Measurements from ENCODE around the gene ZNF324.

ZNF324 gene

DNA sequence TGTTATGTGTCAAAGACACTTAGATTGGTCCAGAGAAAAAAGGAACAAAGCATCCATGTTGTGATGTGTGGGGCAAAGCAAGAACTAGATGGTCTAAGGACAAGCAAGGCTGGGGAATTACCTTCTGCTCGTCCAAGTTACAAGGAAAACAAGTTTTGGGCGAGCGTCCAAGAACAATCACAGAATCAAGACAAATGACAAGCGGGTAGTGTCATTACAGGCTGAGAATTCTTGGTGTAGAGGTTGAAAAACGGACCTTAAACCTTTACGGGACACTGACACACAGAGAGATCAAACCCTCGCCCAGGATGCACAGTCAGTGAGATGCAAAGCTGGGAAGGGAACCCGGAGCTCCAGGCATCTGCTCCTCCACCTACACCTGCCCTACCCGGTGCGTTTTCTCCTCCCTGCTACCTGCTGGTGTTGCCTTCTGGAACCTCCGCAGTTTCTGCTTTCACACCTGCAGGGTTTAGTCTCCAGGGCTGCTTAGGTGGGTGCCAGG is 16.0 kb upstream of the ZNF324 start:
- TF ChIP-seq, protein P1, sequence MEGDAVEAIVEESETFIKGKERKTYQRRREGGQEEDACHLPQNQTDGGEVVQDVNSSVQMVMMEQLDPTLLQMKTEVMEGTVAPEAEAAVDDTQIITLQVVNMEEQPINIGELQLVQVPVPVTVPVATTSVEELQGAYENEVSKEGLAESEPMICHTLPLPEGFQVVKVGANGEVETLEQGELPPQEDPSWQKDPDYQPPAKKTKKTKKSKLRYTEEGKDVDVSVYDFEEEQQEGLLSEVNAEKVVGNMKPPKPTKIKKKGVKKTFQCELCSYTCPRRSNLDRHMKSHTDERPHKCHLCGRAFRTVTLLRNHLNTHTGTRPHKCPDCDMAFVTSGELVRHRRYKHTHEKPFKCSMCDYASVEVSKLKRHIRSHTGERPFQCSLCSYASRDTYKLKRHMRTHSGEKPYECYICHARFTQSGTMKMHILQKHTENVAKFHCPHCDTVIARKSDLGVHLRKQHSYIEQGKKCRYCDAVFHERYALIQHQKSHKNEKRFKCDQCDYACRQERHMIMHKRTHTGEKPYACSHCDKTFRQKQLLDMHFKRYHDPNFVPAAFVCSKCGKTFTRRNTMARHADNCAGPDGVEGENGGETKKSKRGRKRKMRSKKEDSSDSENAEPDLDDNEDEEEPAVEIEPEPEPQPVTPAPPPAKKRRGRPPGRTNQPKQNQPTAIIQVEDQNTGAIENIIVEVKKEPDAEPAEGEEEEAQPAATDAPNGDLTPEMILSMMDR (IDR thresholded peaks at IDR 0.05; ENCODE audit: insufficient read depth, low read depth, low read length, missing control alignments): no peak
- H3K4me3 ChIP-seq (ENCODE audit: low read length): peak overlapping the region; percentile 61
- DNase-seq (ENCODE audit: low read depth): peak; percentile 29

DNA sequence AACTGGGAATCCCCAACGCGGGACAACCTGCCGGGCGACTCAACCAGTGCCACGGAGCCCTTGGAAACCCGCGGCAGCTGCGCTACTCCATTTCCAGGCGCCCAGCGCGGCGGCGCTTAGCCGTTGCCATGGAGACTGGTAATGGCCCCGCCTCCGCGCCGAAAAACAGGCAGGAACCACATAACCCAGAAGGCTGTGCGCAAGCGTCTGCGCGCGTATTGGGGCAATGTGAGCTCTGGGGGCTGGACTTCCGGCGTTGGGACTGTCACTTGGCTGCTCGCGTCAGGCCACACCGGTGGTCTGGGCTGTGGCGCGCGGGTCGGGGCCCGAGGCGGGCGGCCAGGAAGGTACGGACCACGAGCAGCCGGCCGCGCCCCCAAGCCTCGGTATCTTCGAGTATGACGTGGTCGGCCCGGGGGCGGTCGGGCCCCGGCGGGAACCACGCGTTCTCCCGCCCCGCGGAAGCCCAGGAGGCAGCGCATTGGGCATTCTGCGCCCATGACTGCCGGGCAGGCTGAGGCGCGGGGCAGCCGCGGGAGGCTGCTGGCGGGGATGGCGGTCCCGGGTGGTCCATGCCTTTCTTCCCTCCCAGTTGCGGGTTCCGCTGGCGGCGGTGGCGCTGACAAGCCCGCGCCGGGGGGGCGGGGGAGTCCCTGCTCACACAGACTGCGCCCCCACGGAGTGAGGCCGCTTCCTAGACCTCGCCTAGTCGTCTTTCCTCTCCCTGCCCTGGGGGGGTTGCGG is 15.3 kb upstream of the ZNF324 start, which contains the start of gene ZNF324B:
TSS of gene ZNF324B (plus strand) at position 265 of the 744 bp plus-strand sequence. CDS start 2,080 bp downstream, outside the sequence.
- peak; percentile 96 for DNase-seq (ENCODE audit: low read depth)
- TF ChIP-seq, protein P1 (IDR thresholded peaks at IDR 0.05; ENCODE audit: insufficient read depth, low read depth, low read length, missing control alignments): no peak
- peak within 1 kb of the TSS; percentile 61 for H3K4me3 ChIP-seq (ENCODE audit: low read length)

DNA sequence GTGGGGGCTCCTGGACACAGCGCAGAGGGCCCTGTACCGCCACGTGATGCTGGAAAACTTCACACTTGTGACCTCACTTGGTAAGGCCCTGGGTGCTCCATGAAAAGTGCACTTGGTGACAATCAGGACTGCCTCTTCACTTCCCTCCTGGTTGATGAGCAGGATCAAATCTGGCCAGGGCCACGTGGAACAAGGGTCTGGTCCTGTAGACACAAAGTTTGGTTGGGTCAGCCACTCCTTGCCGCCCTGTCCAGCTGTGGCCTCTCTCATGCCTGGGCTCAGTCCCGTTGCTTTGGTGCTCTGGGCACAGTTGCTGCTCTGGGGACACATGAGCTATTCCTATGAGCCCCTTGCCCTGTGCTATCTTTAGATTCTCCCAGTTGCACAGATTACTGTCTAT is 13.1 kb upstream of the ZNF324 start:
- no peak for DNase-seq (ENCODE audit: low read depth)
- H3K4me3 ChIP-seq (ENCODE audit: low read length): no peak overlapping the region
- TF ChIP-seq, protein P1 (IDR thresholded peaks at IDR 0.05; ENCODE audit: insufficient read depth, low read depth, low read length, missing control alignments): no peak

DNA sequence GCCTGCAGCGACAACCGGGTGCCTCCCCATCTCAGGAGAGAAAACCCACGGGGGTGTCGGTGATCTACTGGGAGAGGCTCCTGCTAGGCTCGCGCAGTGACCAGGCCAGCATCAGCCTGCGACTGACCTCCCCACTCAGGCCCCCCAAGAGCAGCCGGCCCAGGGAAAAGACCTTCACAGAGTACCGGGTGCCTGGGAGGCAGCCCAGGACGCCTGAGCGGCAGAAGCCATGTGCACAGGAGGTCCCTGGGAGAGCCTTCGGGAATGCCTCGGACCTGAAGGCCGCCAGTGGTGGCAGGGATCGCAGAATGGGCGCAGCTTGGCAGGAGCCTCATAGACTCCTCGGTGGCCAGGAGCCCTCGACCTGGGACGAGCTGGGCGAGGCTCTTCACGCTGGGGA is 11.6 kb upstream of the ZNF324 start:
- no peak overlapping the region for H3K4me3 ChIP-seq (ENCODE audit: low read length)
- TF ChIP-seq, protein P1 (IDR thresholded peaks at IDR 0.05; ENCODE audit: insufficient read depth, low read depth, low read length, missing control alignments): no peak
- DNase-seq (ENCODE audit: low read depth): no peak

DNA sequence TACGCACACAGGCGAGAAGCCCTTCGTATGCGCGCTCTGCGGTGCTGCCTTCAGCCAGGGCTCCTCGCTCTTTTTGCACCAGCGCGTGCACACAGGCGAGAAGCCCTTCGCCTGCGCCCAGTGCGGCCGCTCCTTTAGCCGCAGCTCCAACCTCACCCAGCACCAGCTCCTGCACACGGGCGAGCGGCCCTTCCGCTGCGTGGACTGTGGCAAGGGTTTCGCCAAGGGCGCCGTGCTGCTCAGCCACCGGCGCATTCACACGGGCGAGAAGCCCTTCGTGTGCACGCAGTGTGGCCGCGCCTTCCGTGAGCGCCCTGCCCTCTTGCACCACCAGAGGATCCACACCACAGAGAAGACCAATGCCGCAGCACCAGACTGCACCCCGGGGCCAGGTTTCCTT is 10.8 kb upstream of the ZNF324 start:
- no peak overlapping the region for H3K4me3 ChIP-seq (ENCODE audit: low read length)
- DNase-seq (ENCODE audit: low read depth): no peak
- TF ChIP-seq, protein P1 (IDR thresholded peaks at IDR 0.05; ENCODE audit: insufficient read depth, low read depth, low read length, missing control alignments): no peak

DNA sequence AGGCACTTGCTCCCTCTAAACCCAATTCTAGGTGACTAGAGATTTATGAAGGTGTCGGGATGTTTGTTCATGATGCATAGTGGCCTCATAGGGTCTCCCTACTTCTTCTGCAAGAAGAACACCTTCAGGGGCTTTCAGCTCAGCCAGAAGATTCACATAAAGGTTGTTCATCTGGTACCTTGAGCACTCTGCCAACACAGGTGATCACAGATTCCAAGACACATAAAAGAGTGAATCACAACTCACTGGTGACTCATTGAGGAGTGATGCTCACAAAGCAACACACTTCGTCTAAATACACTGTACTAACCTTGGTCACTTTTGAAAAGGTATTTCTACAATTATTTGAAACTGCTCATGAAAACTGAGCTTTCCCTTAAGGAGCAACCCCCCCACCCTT is 6.8 kb upstream of the ZNF324 start:
- H3K4me3 ChIP-seq (ENCODE audit: low read length): no peak overlapping the region
- TF ChIP-seq, protein P1 (IDR thresholded peaks at IDR 0.05; ENCODE audit: insufficient read depth, low read depth, low read length, missing control alignments): no peak
- DNase-seq (ENCODE audit: low read depth): peak; percentile 81
